ENCODE results near the gene TAS2R16. TPM values are rescaled to one million over a fixed set of nuclear protein-coding genes. Genes with fewer than 3 reads are reported as not detected.

The TAS2R16 gene
- total and polyA plus RNA-seq, 2 experiments from 2014 or later, result not detected

DNA sequence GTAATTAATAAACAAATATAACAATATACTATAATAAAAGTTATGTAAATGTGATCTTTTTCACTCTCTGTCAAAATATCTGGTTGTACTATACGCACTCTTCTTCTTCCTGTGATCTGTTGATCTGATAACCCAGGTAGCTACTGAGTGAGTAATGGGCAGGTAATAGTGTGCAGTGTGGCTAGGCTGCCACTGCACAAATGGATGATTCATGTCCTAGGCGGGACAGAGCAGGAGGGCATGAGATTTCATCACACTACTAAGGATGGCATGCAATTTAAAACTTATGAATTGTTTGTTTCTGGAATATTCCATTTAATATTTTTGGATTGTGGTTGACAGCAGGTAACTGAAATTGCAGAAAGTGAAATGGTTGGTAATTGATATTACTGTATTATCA is 44.5 kb downstream of the TAS2R16 start:
- no peak overlapping the region for H3K27ac ChIP-seq
- DNase-seq, result no peak
- H3K4me3 ChIP-seq, result no peak overlapping the region
- no peak overlapping the region for H2AFZ ChIP-seq
- no peaks in the 10 kb centered on the region for H3K9me2 ChIP-seq (ENCODE audit: insufficient read depth)
- no peaks in the 10 kb centered on the region for H3K79me2 ChIP-seq (ENCODE audit: insufficient read depth)
- in situ Hi-C loops (cut with MboI), result no loop called here
- H3F3A ChIP-seq (ENCODE audit: insufficient read depth), result no peaks in the 10 kb centered on the region
- H3K4me1 ChIP-seq (ENCODE audit: insufficient read depth), result no peaks in the 10 kb centered on the region
- H3K4me2 ChIP-seq (ENCODE audit: unreplicated experiment), result no peak overlapping the region
- TF ChIP-seq EZH2phosphoT487 (IDR thresholded peaks at IDR 0.05; ENCODE audit: insufficient read depth, low read depth) (no peak), EZH2 (IDR thresholded peaks at IDR 0.05; ENCODE audit: insufficient read depth, poor library complexity, severe bottlenecking) (no peak)
- no peaks in the 10 kb centered on the region for H3K27me3 ChIP-seq (replicated peaks; ENCODE audit: insufficient read depth)
- 22 to 23% methylated on average over 2 of the region's 2 CpGs for WGBS, 2 experiments (ENCODE audit: low coverage in 1 of 2, low lambda C conversion rate in 2 of 2, missing lambda C conversion rate in 2 of 2)
- H3K36me3 ChIP-seq (ENCODE audit: low read depth), result no peaks in the 10 kb centered on the region
- no peaks in the 10 kb centered on the region for H4K20me1 ChIP-seq (ENCODE audit: insufficient read depth)
- no peaks in the 10 kb centered on the region for H3K9me3 ChIP-seq (ENCODE audit: low read depth)
- no peak overlapping the region for H3K9ac ChIP-seq

- Histone ChIP-seq H3K36me3 (ENCODE audit: low read depth) (no peaks in the 10 kb centered on the region), H3K9ac (no peak overlapping the region), H3K27ac (no peak overlapping the region), H3K4me1 (ENCODE audit: insufficient read depth) (no peaks in the 10 kb centered on the region), H4K20me1 (ENCODE audit: insufficient read depth) (no peaks in the 10 kb centered on the region), H3K9me3 (ENCODE audit: low read depth) (no peaks in the 10 kb centered on the region), H3F3A (ENCODE audit: insufficient read depth) (no peaks in the 10 kb centered on the region), H3K79me2 (ENCODE audit: insufficient read depth) (no peaks in the 10 kb centered on the region), H3K9me2 (ENCODE audit: insufficient read depth) (no peaks in the 10 kb centered on the region), H3K4me2 (ENCODE audit: unreplicated experiment) (no peak overlapping the region), H3K27me3 (replicated peaks; ENCODE audit: insufficient read depth) (no peaks in the 10 kb centered on the region), H2AFZ (no peak overlapping the region), H3K4me3 (no peak overlapping the region)
- 24 to 26% methylated on average over 1 of the region's 1 CpG for WGBS, 2 experiments (ENCODE audit: low coverage in 1 of 2, low lambda C conversion rate in 2 of 2, missing lambda C conversion rate in 2 of 2)
- in situ Hi-C loops (cut with MboI), result no loop called here
- no peak for DNase-seq
- TF ChIP-seq EZH2 (IDR thresholded peaks at IDR 0.05; ENCODE audit: insufficient read depth, poor library complexity, severe bottlenecking) (no peak), EZH2phosphoT487 (IDR thresholded peaks at IDR 0.05; ENCODE audit: insufficient read depth, low read depth) (no peak)
These were observed 46.3 kb downstream of the TAS2R16 start for GRCh38 chr7:122949186-122949585.

Other genes with a start within 250 kb of the TAS2R16 start
- 0.13 and 0.43 TPM in 2 replicates for gene CADPS2, start 109.2 kb downstream of the TAS2R16 start, total RNA-seq (2014; rRNA removed; shearing (Covaris generic))
- gene CADPS2, start 109.2 kb downstream of the TAS2R16 start, polyA plus RNA-seq (2016; fragmentation: Nextera tagmentation; extraction: Ambion mirVana), result 0.06 and 0.18 TPM in 2 replicates
- gene SLC13A1, start 204.3 kb upstream of the TAS2R16 start, total RNA-seq (2014; rRNA removed; shearing (Covaris generic)), result not detected in 2 replicates
- gene SLC13A1, start 204.3 kb upstream of the TAS2R16 start, polyA plus RNA-seq (2016; fragmentation: Nextera tagmentation; extraction: Ambion mirVana), result not detected in 2 replicates